Erythroblast (primary cell): ENCODE measurements around the gene PKP4.

Experiments
- GATA1 ChIP-seq: IDR thresholded peaks from 2 replicates; pipeline ENCODE4 v1.6.1; 2011; ENCODE audit warnings: low read depth, mild to moderate bottlenecking, control low read depth, low read length, moderate library complexity
- POLR2A ChIP-seq: IDR thresholded peaks from 2 replicates; pipeline ENCODE4 v1.6.1; 2011; ENCODE audit warnings: mild to moderate bottlenecking, low read length

DNA sequence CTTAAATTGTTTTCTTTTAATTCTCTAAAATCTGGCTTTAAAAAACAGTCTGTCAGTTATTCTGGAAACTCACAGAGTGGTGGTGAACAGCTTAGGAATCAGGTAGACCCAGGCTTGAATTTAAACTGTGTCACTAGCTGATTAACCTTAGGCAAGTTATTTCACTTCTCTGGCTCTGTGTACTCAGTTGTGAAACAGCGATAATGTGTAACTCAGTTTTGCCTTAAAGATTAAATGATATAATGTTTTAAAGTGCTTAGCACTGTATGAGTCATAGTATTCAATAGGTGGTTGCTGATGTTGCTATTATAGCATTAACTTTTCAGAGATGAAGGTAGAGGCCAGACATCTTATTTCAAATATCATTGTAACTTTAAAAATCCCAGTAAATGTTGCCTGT is 40.7 kb downstream of the PKP4 start:
- TF ChIP-seq POLR2A (no peak), GATA1 (no peak)
